Lung (tissue), 12 donors: ENCODE measurements around the gene APBA2. TPM values are rescaled to one million over a fixed set of nuclear protein-coding genes. Genes with fewer than 3 reads are reported as not detected.

ENCODE experiments used
- ATAC-seq: fragments of 200-7000 bp; cut with Tn5 transposase; one replicate; pipeline ENCODE4 v1.9.1; 2020; ENCODE audit warnings: moderate number of reproducible peaks; ENCODE audit not compliant: insufficient read depth, low FRiP score
- DNase-seq, 3 donors: peaks; one replicate each; pipeline ENCODE4 v3.0.0-alpha.2; 2013 to 2017
- H3K27ac ChIP-seq, 2 donors: one replicate each; pipeline ENCODE4 v1.5.1; 2013; ENCODE audit warnings: mild to moderate bottlenecking in 2 of 2, moderate library complexity in 2 of 2, control low read depth in 1 of 2, inconsistent platforms in 1 of 2, low read depth in 1 of 2, low read length in 1 of 2
- H3K27me3 ChIP-seq, 3 donors: one replicate each; pipeline ENCODE4 v1.5.1; 2013; ENCODE audit warnings: low read length in 2 of 3; ENCODE audit not compliant: control insufficient read depth in 3 of 3, insufficient read depth in 3 of 3
- H3K36me3 ChIP-seq, 4 donors: one replicate each; pipeline ENCODE4 v1.5.1; 2013; ENCODE audit warnings: low read length in 4 of 4, mild to moderate bottlenecking in 1 of 4, moderate library complexity in 1 of 4; ENCODE audit not compliant: control insufficient read depth in 4 of 4, insufficient read depth in 4 of 4
- H3K4me1 ChIP-seq, 5 donors: one replicate each; pipeline ENCODE4 v1.5.1; 2013; ENCODE audit warnings: low read length in 5 of 5, mild to moderate bottlenecking in 2 of 5, moderate library complexity in 1 of 5; ENCODE audit not compliant: control insufficient read depth in 5 of 5, insufficient read depth in 5 of 5
- H3K4me3 ChIP-seq: one replicate; pipeline ENCODE4 v1.5.1; 2013; ENCODE audit warnings: mild to moderate bottlenecking, control low read depth, moderate library complexity
- H3K9ac ChIP-seq, 2 donors: one replicate each; pipeline ENCODE4 v1.5.1; 2013; ENCODE audit warnings: low read length in 2 of 2, control low read depth in 1 of 2; ENCODE audit not compliant: insufficient read depth in 1 of 2
- H3K9me3 ChIP-seq, 4 donors: one replicate each; pipeline ENCODE4 v1.5.1; 2013; ENCODE audit warnings: low read length in 3 of 4, mild to moderate bottlenecking in 1 of 4, moderate library complexity in 1 of 4; ENCODE audit not compliant: control insufficient read depth in 4 of 4, insufficient read depth in 3 of 4
- CTCF ChIP-seq: IDR thresholded peaks from 2 replicates; pipeline ENCODE4 v1.5.1; 2012; ENCODE audit warnings: mild to moderate bottlenecking; ENCODE audit errors: control extremely low read depth, extremely low read depth
- WGBS, 2 donors: extraction: QIAGEN DNeasy Blood & Tissue Kit; methylation state at CpG; one replicate each; pipeline ENCODE4 v1.1.7; 2013; 5-methylcytosine and 5-hydroxymethylcytosine counted together
- polyA plus RNA-seq, 2 donors: library from polyadenylated mRNA; stranded (reverse); fragments of 200-250 nt; gene quantifications; one replicate each; pipeline ENCODE4 v1.2.1, GENCODE V29; 2013
- total RNA-seq, 2 donors: library from RNA; depleted of rRNA in 1 of 2; stranded (reverse); fragments of >200 nt in 1 of 2; gene quantifications; one replicate each; pipeline ENCODE4 v1.2.1, GENCODE V29; 2014 to 2021
- donor health status: control.
- donor health status: control.
- donor health status: Bipolar disorder and iron deficiency.
- donor health status: healthy.
- donor health status: DM: yes; HTN: yes; CAD: no.

APBA2 gene
- total and polyA plus RNA-seq, 4 donors = 1.6 to 18.3 (median 4.5) TPM

DNA sequence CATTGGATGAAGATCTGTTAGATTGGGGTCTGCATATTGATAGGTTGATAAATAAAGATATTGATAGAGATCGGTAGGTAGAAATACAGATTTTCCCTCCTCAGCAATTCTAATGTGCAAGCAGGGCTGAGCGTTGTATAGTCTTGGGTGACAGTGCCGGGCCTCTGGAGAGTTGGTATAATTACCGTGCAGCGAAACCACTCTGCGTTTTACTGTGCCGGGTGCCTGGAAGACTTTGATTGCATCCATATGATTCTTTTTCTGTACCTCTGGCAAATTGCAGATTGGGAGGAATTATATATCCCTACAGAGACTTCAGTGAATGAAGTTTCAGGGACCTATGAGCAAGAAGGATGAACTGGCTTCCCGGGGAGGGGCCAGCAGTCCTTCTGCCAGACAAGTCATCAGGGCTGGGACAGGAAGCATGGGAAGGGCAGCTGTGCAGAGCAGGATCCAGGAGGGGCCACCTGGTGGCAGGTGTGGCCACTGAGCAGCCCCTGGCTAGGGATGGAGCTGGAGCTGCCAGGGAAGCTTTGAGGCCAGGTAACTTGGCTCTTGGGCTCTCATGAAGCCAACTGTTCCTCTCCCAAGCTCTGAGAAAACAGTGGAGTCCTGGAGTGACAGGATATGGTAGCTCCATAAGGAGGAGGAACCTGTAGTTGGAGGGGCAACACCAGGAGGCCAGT is 132.5 kb downstream of the APBA2 start:
- no peak for TF ChIP-seq CTCF
- Histone ChIP-seq H3K9me3 (no peaks in the 10 kb centered on the region), H3K9ac (no peak overlapping the region), H3K36me3 (no peaks in the 10 kb centered on the region), H3K4me1 (no peaks in the 10 kb centered on the region), H3K27me3 (no peaks in the 10 kb centered on the region), H3K27ac (no peak overlapping the region), H3K4me3 (no peak overlapping the region)
- no peak for DNase-seq
- ATAC-seq = no peak
- 92 to 94% methylated on average over 8 of the region's 8 CpGs for WGBS, 2 donors

DNA sequence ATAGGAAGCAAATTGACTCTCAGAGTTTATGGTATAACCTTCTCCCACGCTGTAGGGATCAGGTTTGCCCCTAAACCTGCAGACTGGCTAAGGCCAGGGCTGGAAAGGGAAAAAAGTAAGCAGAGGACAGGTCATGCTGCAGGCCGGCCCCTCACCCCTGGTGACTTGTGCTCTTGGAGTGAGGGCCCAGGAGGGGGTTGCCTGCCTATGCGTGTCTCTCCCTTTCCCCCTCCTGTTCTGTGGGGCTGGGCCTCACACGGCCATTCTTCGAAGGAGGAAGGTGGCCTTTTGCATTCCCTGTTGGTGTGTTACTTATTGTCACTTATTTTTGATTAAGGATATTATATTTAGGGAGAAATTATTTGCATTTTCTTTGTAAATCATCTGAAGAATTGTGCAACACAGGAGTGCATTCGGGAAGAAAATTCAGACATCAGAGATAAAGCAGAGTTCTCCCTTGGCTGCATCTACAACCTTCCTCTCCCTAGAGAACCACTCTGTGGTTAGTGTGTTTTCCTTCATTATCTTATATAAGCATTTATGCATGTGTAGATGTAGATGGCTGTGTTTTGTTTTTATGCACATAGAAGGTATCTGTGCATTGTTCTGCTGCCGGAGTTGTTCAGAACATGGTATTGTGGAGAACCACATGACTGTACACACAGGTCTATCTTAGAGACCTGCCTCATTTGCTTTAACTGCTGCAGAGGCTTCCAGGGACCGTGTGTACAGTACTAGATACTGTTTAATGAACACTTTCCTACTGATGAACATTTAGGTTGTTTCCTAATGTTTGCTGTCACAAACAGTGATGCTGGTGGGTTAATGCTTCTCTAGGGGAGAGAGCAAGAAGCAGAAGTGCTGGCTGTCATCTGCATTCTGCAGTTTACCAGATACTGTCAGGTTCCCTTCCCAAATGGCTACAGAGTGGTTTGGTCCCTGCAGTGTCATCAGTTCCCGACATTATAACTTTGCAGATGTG is 133.5 kb downstream of the APBA2 start:
- Histone ChIP-seq H3K27ac (no peak overlapping the region), H3K9me3 (no peaks in the 10 kb centered on the region), H3K36me3 (no peaks in the 10 kb centered on the region), H3K9ac (no peak overlapping the region), H3K27me3 (no peaks in the 10 kb centered on the region), H3K4me3 (no peak overlapping the region), H3K4me1 (no peaks in the 10 kb centered on the region)
- no peak for TF ChIP-seq CTCF
- no peak for ATAC-seq
- 80 to 81% methylated on average over 9 of the region's 9 CpGs for WGBS, 2 donors
- DNase-seq = no peak

DNA sequence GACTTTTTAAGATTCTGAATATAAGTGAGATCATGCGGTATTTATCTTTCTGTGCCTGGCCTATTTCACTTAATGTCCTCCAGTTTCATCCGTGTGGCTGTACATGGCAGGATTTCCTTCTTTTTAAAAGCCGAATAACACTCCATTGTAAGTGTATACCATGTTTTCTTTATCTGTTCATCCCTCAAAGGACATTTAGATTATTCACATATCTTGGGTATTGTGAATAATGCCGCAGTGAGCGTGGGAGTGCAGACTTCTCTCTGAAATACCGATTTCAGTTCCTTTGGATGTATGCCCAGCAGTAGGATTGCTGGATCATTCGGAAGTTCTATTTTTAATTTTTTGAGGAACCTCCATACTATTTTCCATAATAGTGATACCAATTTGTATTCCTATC is 136.1 kb downstream of the APBA2 start:
- Histone ChIP-seq H3K4me1 (peaks cover 0 to 3% (median 0%) of the 10 kb centered on the region in 5 donors), H3K27me3 (no peaks in the 10 kb centered on the region), H3K4me3 (no peak overlapping the region), H3K9ac (no peak overlapping the region), H3K9me3 (no peaks in the 10 kb centered on the region), H3K36me3 (no peaks in the 10 kb centered on the region), H3K27ac (no peak overlapping the region)
- 74 to 86% methylated on average over 7 of the region's 7 CpGs for WGBS, 2 donors
- ATAC-seq (no peak), DNase-seq (no peak)
- no peak for TF ChIP-seq CTCF
